Measurements from ENCODE around the gene NTNG2.

The NTNG2 gene

DNA sequence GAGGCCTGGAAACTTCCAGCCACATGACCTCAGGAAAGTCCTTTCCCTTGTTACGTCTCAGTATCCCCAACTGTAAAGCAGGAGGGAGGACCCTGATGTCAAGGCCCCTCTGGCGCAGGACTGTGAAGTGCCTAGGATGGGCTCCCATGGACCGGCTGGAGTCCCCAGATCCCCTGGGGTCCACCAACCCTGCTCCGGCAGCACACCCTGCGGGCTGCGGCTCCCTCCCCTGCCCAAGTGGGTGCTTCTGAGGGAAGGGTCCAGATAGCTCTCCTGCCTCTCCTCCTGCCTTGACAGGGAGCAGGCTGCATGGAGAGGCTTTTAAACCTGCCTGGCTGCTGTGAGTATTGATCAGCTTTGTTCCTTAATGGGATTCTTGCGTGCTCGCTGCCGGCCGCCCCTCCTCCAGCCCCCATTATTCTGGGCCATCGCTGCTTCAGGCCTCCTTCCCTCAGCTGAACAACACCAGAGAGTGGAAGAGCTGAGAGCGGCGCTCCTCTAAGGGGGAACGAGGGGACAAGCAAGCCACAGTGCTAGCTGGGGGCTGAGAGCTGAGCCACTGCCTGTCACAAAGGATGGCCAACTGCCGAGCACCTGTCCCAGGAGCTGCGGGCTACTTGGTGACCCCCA lies 25.6 kb upstream of the NTNG2 start:
- no peak for TF ChIP-seq POLR2AphosphoS5 (IDR thresholded peaks at IDR 0.05; ENCODE audit: low read depth, low read length)
- TF ChIP-seq, protein P1, sequence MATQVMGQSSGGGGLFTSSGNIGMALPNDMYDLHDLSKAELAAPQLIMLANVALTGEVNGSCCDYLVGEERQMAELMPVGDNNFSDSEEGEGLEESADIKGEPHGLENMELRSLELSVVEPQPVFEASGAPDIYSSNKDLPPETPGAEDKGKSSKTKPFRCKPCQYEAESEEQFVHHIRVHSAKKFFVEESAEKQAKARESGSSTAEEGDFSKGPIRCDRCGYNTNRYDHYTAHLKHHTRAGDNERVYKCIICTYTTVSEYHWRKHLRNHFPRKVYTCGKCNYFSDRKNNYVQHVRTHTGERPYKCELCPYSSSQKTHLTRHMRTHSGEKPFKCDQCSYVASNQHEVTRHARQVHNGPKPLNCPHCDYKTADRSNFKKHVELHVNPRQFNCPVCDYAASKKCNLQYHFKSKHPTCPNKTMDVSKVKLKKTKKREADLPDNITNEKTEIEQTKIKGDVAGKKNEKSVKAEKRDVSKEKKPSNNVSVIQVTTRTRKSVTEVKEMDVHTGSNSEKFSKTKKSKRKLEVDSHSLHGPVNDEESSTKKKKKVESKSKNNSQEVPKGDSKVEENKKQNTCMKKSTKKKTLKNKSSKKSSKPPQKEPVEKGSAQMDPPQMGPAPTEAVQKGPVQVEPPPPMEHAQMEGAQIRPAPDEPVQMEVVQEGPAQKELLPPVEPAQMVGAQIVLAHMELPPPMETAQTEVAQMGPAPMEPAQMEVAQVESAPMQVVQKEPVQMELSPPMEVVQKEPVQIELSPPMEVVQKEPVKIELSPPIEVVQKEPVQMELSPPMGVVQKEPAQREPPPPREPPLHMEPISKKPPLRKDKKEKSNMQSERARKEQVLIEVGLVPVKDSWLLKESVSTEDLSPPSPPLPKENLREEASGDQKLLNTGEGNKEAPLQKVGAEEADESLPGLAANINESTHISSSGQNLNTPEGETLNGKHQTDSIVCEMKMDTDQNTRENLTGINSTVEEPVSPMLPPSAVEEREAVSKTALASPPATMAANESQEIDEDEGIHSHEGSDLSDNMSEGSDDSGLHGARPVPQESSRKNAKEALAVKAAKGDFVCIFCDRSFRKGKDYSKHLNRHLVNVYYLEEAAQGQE (IDR thresholded peaks at IDR 0.05; ENCODE audit: insufficient read depth in 1 of 2, low read depth in 2 of 2, low read length in 2 of 2): no peak
- no peak for TF ChIP-seq FOXP2 (optimal IDR thresholded peaks at IDR 0.05; ENCODE audit: borderline replicate concordance, extremely low read depth, extremely low read length, insufficient read depth)
- no peak for TF ChIP-seq SIN3A (IDR thresholded peaks at IDR 0.05; ENCODE audit: borderline replicate concordance, insufficient read depth, low read length)
- TF ChIP-seq TAF1 (IDR thresholded peaks at IDR 0.05; ENCODE audit: borderline replicate concordance, insufficient read depth, low read length): no peak

DNA sequence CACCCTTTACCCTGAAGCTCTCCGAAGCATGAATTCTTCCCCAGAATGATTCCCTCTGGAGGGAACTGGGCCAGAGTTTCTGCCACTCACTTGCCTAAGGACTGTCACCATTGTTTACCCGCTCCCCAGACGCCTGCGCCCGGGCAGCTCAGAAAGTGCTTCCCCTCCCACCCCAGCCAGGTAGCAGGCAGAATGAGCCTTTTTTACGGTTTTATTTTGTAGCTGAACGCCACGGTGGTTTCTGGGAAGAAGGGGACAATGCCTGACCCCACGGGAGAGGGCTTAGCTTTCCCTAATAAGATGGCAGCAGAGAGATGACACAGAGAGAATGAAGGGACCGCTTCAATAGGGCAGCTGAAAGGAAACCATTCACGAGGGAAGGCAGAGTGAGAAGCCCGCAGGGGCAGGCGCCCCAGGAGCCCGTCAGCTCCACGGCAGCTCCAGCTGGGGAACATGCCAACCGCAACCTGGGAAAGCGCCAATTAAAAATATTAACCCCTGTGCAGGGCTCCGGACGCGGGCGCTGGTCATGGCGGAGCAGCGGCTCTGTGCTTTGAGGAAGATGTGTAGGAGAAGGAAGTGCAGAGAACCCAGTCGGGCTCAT lies 20.4 kb upstream of the NTNG2 start:
- TF ChIP-seq SIN3A (IDR thresholded peaks at IDR 0.05; ENCODE audit: borderline replicate concordance, insufficient read depth, low read length) (no peak), FOXP2 (optimal IDR thresholded peaks at IDR 0.05; ENCODE audit: borderline replicate concordance, extremely low read depth, extremely low read length, insufficient read depth) (no peak), POLR2AphosphoS5 (IDR thresholded peaks at IDR 0.05; ENCODE audit: low read depth, low read length) (no peak), TAF1 (IDR thresholded peaks at IDR 0.05; ENCODE audit: borderline replicate concordance, insufficient read depth, low read length) (no peak)
- TF ChIP-seq, protein P1 (IDR thresholded peaks at IDR 0.05; ENCODE audit: insufficient read depth in 1 of 2, low read depth in 2 of 2, low read length in 2 of 2): no peak

DNA sequence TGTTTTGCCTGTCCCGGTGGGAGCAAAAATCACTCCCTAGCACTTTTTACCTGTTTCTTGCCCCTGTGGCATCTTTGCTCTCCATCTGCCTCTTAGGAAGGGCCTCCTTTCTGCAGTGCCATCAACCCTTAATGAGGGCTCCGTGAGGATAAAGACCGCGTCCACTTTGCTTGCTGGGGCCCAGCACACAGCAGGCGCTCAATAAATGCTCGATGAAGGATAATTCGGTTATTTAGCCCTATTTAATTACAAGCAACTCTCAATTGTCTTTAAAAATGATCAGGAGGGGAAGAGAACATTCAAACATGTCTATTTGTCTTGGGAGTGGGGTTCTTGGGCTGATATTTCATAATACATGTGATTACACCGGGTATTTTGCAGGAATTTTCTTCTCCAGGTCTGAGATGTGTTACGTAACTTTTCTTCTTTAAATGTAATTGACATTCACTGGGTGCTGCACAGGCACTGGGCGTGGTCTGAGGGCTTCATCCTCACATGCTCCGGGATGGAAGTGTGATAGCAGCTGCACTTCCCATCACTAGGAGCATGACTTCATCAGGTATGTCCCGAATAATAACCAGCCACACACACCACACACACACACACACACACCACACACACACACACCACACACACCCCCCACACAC lies 19.8 kb upstream of the NTNG2 start:
- TF ChIP-seq TAF1 (IDR thresholded peaks at IDR 0.05; ENCODE audit: borderline replicate concordance, insufficient read depth, low read length) (no peak), SIN3A (IDR thresholded peaks at IDR 0.05; ENCODE audit: borderline replicate concordance, insufficient read depth, low read length) (no peak)

DNA sequence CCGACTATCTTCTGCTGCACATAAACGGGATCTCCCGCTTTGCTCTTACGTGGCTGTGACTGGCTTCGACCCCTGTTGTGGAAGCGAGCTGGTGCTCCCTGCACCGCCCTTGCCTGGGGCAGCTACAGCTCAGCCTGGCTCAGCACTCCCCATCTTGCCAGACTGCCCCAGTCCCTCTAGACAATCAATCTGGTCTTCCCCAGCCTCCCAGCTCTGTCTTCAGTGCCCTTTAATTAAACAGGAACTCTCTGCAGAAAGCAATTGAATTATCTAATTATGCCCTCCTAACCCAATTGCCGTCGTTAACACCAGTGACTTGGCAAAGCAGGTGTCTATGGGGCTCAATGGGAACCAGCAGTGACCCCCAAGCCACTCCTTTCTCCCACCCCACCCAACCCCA lies 18.9 kb upstream of the NTNG2 start:
- no peak for TF ChIP-seq SIN3A (IDR thresholded peaks at IDR 0.05; ENCODE audit: borderline replicate concordance, insufficient read depth, low read length)
- TF ChIP-seq, protein P1 (IDR thresholded peaks at IDR 0.05; ENCODE audit: insufficient read depth in 1 of 2, low read depth in 2 of 2, low read length in 2 of 2): no peak
- TF ChIP-seq FOXP2 (optimal IDR thresholded peaks at IDR 0.05; ENCODE audit: borderline replicate concordance, extremely low read depth, extremely low read length, insufficient read depth): no peak
- TF ChIP-seq POLR2AphosphoS5 (IDR thresholded peaks at IDR 0.05; ENCODE audit: low read depth, low read length): no peak

DNA sequence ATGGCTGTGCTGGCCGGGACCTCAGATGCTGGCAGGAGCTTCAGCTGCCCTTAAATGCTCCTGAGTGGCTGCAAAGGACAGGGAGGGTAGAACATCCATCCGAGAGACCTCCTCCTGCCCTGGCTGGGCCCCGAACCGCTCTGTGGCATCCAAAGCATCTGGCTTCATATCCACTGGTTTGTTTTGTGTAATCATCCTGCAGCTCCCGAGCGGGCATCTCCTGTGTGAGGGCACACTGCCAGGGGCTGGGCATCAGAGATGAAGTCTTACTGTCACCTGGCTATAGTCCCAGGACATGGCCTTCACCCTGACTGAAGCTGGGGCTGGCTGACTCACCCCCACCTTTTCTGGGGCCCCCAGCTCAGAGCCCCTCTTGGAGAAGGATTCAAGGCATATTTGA lies 18.5 kb upstream of the NTNG2 start:
- TF ChIP-seq FOXP2 (optimal IDR thresholded peaks at IDR 0.05; ENCODE audit: borderline replicate concordance, extremely low read depth, extremely low read length, insufficient read depth) (no peak), TAF1 (IDR thresholded peaks at IDR 0.05; ENCODE audit: borderline replicate concordance, insufficient read depth, low read length) (no peak), POLR2AphosphoS5 (IDR thresholded peaks at IDR 0.05; ENCODE audit: low read depth, low read length) (no peak), SIN3A (IDR thresholded peaks at IDR 0.05; ENCODE audit: borderline replicate concordance, insufficient read depth, low read length) (no peak)
- TF ChIP-seq, protein P1 (IDR thresholded peaks at IDR 0.05; ENCODE audit: insufficient read depth in 1 of 2, low read depth in 2 of 2, low read length in 2 of 2): no peak
